D721Med (cell line): ENCODE results near the gene LNPEP.
"Not testable (repeated sequence)": the region's sequence is repeated elsewhere in the genome, so short reads cannot be mapped to it uniquely, and the experiment has no call there.

ENCODE experiments used
- DNase-seq: peaks from one replicate; pipeline ENCODE4 v3.0.0; 2011; ENCODE audit warnings: low spot score; ENCODE audit not compliant: insufficient read length
- FAIRE-seq: peaks from 2 replicates; lab custom pipeline; 2011; peaks lifted over from hg19 to GRCh38; lab: Jason Lieb, UNC
- TF ChIP-seq, protein P1 (sequence below): IDR thresholded peaks from 2 replicates; pipeline ENCODE4 v1.5.1; 2012; ENCODE audit warnings: mild to moderate bottlenecking, control low read depth; ENCODE audit not compliant: insufficient read depth; ENCODE audit errors: missing control alignments

Gene LNPEP

DNA sequence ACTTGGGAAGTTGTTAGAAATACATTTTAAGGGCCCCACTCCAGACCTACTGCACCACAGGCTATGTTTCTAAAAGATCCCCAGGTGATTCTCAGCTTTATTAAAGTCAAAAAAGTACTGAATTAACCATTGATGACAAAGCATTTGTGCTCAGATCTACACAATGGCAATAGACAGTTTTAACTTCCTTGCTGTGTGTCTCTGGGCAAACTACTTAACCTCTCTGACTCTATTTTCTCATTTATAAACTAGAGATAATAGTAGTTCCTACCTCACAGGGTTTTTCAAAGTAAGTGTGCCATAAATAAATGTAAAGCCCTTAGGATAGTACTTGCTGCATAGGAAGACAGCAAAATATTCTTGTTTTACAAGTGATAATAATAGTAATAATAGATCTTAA lies 140.2 kb downstream of the LNPEP start:
- TF ChIP-seq, protein P1, sequence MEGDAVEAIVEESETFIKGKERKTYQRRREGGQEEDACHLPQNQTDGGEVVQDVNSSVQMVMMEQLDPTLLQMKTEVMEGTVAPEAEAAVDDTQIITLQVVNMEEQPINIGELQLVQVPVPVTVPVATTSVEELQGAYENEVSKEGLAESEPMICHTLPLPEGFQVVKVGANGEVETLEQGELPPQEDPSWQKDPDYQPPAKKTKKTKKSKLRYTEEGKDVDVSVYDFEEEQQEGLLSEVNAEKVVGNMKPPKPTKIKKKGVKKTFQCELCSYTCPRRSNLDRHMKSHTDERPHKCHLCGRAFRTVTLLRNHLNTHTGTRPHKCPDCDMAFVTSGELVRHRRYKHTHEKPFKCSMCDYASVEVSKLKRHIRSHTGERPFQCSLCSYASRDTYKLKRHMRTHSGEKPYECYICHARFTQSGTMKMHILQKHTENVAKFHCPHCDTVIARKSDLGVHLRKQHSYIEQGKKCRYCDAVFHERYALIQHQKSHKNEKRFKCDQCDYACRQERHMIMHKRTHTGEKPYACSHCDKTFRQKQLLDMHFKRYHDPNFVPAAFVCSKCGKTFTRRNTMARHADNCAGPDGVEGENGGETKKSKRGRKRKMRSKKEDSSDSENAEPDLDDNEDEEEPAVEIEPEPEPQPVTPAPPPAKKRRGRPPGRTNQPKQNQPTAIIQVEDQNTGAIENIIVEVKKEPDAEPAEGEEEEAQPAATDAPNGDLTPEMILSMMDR, result no peak
- no peak for DNase-seq
- FAIRE-seq, result no peak

GRCh38 chr5:97077246-97077645 lies 141.4 kb downstream of the LNPEP start:
- TF ChIP-seq, protein P1, result no peak

GRCh38 chr5:97078958-97079743 lies 143.3 kb downstream of the LNPEP start:
- DNase-seq (no peak), FAIRE-seq (no peak)
- TF ChIP-seq, protein P1, result no peak

More at GRCh38 chr5:97077246-97077645, 141.4 kb downstream of the LNPEP start:
- no peak for DNase-seq
- no peak for FAIRE-seq

GRCh38 chr5:97084782-97085458 lies 149.0 kb downstream of the LNPEP start:
- not testable (repeated sequence) for DNase-seq, FAIRE-seq

GRCh38 chr5:97085459-97086181 lies 149.7 kb downstream of the LNPEP start:
- FAIRE-seq (no peak), DNase-seq (no peak)
- TF ChIP-seq, protein P1, result no peak
